GM12892 (cell line): ENCODE results near the gene SLC49A4.

Experiments used
- POLR2A ChIP-seq: IDR thresholded peaks from 2 replicates; pipeline ENCODE4 v1.6.1; 2011; ENCODE audit warnings: low read depth, low read length, control low read depth
- TAF1 ChIP-seq: IDR thresholded peaks from 2 replicates; pipeline ENCODE4 v1.6.1; 2011; ENCODE audit warnings: low read depth, mild to moderate bottlenecking, control low read depth, low read length, borderline replicate concordance

DNA sequence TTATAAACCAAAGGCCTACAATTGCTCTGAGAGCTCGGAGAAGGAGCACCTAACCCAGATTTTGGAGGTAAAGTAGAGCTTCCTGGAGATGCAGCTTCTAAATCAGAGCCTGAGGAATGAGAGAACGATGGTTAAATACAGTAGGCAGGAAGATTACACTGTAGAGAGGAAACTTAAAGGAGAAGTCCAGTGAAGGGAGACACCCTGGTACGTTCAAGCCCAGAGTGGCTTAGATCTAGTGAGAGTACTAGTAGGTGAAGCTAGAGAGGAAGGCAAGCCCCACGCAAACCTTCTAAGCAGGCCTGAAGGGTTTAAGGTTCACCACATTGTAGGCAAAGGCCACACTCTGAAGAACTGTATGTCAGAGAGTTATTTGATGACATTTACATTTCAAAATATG lies 33.4 kb downstream of the SLC49A4 start:
- TF ChIP-seq POLR2A = no peak
- TF ChIP-seq TAF1 = no peak
